Measurements from ENCODE around the gene TMED7. TPM values are rescaled to one million over a fixed set of nuclear protein-coding genes. Genes with fewer than 3 reads are reported as not detected.

TMED7 gene
- total and polyA plus RNA-seq, 4 donors: 43.4 to 140 (median 65.8) TPM

DNA sequence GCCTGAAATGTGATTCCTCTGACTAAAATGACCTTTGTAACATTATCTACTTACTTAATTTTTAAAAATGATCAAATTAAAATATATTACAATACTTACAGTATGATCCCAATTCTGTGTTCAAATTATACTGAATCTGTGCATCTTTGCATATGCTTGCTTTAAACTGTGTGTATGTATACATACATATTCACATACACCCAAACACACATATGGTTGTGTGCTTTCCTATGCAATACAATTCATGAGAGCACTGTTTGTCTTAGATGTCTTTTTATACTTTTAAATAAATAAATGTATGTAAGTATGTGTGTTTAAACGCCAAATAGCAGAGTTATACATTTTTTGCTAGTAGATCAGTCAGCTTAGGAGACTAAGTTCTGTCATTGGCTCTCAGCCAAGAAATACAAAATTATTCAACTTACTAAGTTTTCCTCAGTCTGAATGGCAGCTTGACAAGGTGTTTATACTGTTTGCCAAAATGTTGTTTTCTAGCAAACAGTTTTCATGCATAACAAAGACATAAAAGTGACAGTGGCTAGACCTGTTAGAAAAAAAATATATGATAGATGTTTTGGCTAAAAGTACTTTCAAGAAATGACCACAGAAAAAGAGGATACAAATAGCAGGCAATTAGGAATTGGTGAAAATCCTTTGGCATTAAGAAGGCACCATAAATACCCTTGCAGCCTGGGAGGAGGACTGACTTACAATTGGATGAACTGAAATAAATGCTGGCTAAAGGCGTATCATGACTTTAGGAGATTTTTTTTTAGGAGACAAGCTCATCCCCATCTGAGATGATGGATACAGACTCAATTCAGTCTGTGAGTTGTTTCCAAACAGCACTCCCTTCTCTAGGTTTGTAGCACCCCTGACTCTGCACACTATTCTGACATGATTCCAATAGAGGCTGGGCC is 31.4 kb downstream of the TMED7 start:
- H3K27me3 ChIP-seq (ENCODE audit: control insufficient read depth in 4 of 4, insufficient read depth in 4 of 4, low read length in 3 of 4): no peaks in the 10 kb centered on the region

DNA sequence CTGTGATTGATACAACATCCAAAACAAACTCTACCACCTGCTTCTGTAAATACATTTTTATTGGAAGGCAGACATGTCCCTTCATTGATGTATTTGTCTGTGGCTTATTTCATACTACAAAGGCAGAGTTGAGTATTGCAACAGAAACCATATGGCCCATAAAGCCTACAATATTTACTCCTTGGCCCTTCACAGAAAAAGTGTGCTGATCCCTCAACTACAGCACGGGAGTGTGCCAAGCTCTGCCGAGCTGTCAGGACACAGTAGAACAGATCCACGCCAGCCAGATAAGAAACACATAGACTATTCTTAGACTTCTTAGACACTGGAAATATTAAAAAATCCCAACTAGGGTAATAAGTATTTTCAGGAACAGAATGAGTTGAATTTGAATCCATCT is 36.8 kb downstream of the TMED7 start:
- TF ChIP-seq, protein P1, sequence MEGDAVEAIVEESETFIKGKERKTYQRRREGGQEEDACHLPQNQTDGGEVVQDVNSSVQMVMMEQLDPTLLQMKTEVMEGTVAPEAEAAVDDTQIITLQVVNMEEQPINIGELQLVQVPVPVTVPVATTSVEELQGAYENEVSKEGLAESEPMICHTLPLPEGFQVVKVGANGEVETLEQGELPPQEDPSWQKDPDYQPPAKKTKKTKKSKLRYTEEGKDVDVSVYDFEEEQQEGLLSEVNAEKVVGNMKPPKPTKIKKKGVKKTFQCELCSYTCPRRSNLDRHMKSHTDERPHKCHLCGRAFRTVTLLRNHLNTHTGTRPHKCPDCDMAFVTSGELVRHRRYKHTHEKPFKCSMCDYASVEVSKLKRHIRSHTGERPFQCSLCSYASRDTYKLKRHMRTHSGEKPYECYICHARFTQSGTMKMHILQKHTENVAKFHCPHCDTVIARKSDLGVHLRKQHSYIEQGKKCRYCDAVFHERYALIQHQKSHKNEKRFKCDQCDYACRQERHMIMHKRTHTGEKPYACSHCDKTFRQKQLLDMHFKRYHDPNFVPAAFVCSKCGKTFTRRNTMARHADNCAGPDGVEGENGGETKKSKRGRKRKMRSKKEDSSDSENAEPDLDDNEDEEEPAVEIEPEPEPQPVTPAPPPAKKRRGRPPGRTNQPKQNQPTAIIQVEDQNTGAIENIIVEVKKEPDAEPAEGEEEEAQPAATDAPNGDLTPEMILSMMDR (IDR thresholded peaks at IDR 0.05; ENCODE audit: low read depth, low read length, missing input control): no peak
- TF ChIP-seq HNF4A (conservative IDR thresholded peaks at IDR 0.05): no peak
- TF ChIP-seq, protein P2, sequence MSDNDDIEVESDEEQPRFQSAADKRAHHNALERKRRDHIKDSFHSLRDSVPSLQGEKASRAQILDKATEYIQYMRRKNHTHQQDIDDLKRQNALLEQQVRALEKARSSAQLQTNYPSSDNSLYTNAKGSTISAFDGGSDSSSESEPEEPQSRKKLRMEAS (IDR thresholded peaks at IDR 0.05): no peak
- no peak for TF ChIP-seq RXRA (IDR thresholded peaks at IDR 0.05)
- WGBS: 69% methylated on average over 3 of the region's 3 CpGs

More for the DNA sequence above, 31.4 kb downstream of the TMED7 start:
- whole genome bisulfite sequencing: 87% methylated on average over 2 of the region's 2 CpGs
- no peaks in the 10 kb centered on the region for H3K4me1 ChIP-seq (ENCODE audit: control insufficient read depth in 4 of 4, insufficient read depth in 4 of 4, low read length in 3 of 4)
- TF ChIP-seq EGR1 (IDR thresholded peaks at IDR 0.05; ENCODE audit: low read depth in 2 of 2): no peak
- TF ChIP-seq, protein P1 (IDR thresholded peaks at IDR 0.05; ENCODE audit: low read depth, low read length, missing input control): no peak
- no peaks in the 10 kb centered on the region for H3K36me3 ChIP-seq (ENCODE audit: control insufficient read depth in 4 of 4, insufficient read depth in 3 of 4, low read depth in 1 of 4, low read length in 3 of 4)
- H3K27ac ChIP-seq (ENCODE audit: low read depth in 1 of 2, low read length in 2 of 2): no peak overlapping the region
- H3K4me3 ChIP-seq (ENCODE audit: low read depth in 1 of 3, low read length in 3 of 3): no peak overlapping the region
- H3K9ac ChIP-seq (ENCODE audit: low read depth in 1 of 2, low read length in 2 of 2): no peak overlapping the region
- DNase-seq (ENCODE audit: low spot score): no peak
- no peaks in the 10 kb centered on the region for H3K9me3 ChIP-seq (ENCODE audit: control insufficient read depth in 4 of 4, low read length in 3 of 4)

GRCh38 chr5:115588640-115589039 is 37.2 kb downstream of the TMED7 start:
- H3K36me3 ChIP-seq (ENCODE audit: control insufficient read depth in 4 of 4, insufficient read depth in 3 of 4, low read depth in 1 of 4, low read length in 3 of 4): no peaks in the 10 kb centered on the region
- no peak for DNase-seq (ENCODE audit: low spot score)
- no peaks in the 10 kb centered on the region for H3K4me1 ChIP-seq (ENCODE audit: control insufficient read depth in 4 of 4, insufficient read depth in 4 of 4, low read length in 3 of 4)
- WGBS: 80% methylated on average over 4 of the region's 4 CpGs
- H3K9me3 ChIP-seq (ENCODE audit: control insufficient read depth in 4 of 4, low read length in 3 of 4): no peaks in the 10 kb centered on the region
- no peaks in the 10 kb centered on the region for H3K27me3 ChIP-seq (ENCODE audit: control insufficient read depth in 4 of 4, insufficient read depth in 4 of 4, low read length in 3 of 4)
- no peak overlapping the region for H3K27ac ChIP-seq (ENCODE audit: low read depth in 1 of 2, low read length in 2 of 2)
- no peak overlapping the region for H3K9ac ChIP-seq (ENCODE audit: low read depth in 1 of 2, low read length in 2 of 2)
- H3K4me3 ChIP-seq (ENCODE audit: low read depth in 1 of 3, low read length in 3 of 3): no peak overlapping the region
- TF ChIP-seq TAF1 (conservative IDR thresholded peaks at IDR 0.05) (no peak), FOXA1 (IDR thresholded peaks at IDR 0.05) (no peak), GABPA (IDR thresholded peaks at IDR 0.05 in 1 of 2, conservative IDR thresholded peaks at IDR 0.05 in 1 of 2) (no peak), YY1 (IDR thresholded peaks at IDR 0.05) (no peak), ZBTB33 (IDR thresholded peaks at IDR 0.05) (no peak), HNF4A (conservative IDR thresholded peaks at IDR 0.05) (no peak), RAD21 (IDR thresholded peaks at IDR 0.05) (no peak), EGR1 (IDR thresholded peaks at IDR 0.05; ENCODE audit: low read depth in 2 of 2) (no peak), FOXA2 (IDR thresholded peaks at IDR 0.05) (no peak), HNF4G (IDR thresholded peaks at IDR 0.05) (no peak), NR2F2 (IDR thresholded peaks at IDR 0.05) (no peak), ATF3 (IDR thresholded peaks at IDR 0.05) (no peak)
- TF ChIP-seq, protein P2 (IDR thresholded peaks at IDR 0.05): no peak
- TF ChIP-seq, protein P1 (IDR thresholded peaks at IDR 0.05; ENCODE audit: low read depth, low read length, missing input control): no peak

More for the DNA sequence above, 36.8 kb downstream of the TMED7 start:
- no peaks in the 10 kb centered on the region for H3K4me1 ChIP-seq (ENCODE audit: control insufficient read depth in 4 of 4, insufficient read depth in 4 of 4, low read length in 3 of 4)
- no peaks in the 10 kb centered on the region for H3K36me3 ChIP-seq (ENCODE audit: control insufficient read depth in 4 of 4, insufficient read depth in 3 of 4, low read depth in 1 of 4, low read length in 3 of 4)
- no peaks in the 10 kb centered on the region for H3K27me3 ChIP-seq (ENCODE audit: control insufficient read depth in 4 of 4, insufficient read depth in 4 of 4, low read length in 3 of 4)
- H3K9me3 ChIP-seq (ENCODE audit: control insufficient read depth in 4 of 4, low read length in 3 of 4): no peaks in the 10 kb centered on the region
- no peak overlapping the region for H3K27ac ChIP-seq (ENCODE audit: low read depth in 1 of 2, low read length in 2 of 2)
- H3K4me3 ChIP-seq (ENCODE audit: low read depth in 1 of 3, low read length in 3 of 3): no peak overlapping the region
- DNase-seq (ENCODE audit: low spot score): no peak
- no peak overlapping the region for H3K9ac ChIP-seq (ENCODE audit: low read depth in 1 of 2, low read length in 2 of 2)
